Mesothelial cell of epicardium (in vitro differentiated cells): ENCODE measurements around the gene DGKI. TPM values are rescaled to one million over a fixed set of nuclear protein-coding genes. Genes with fewer than 3 reads are reported as not detected.

Experiments used
- DNase-seq, 2 experiments: peaks; one replicate each; pipeline ENCODE4 v3.0.0; 2021; ENCODE audit warnings: low spot score in 2 of 2; ENCODE audit not compliant: unreplicated experiment in 2 of 2
- H3K27ac Mint-ChIP-seq: 2 replicates; pipeline ENCODE4 v1.8.0; 2021; ENCODE audit warnings: mixed read lengths
- H3K27me3 Mint-ChIP-seq: 2 replicates; pipeline ENCODE4 v1.8.0; 2021; ENCODE audit warnings: low read depth, mixed read lengths
- H3K36me3 Mint-ChIP-seq: 2 replicates; pipeline ENCODE4 v1.8.0; 2021; ENCODE audit warnings: mixed read lengths
- H3K4me1 Mint-ChIP-seq: 2 replicates; pipeline ENCODE4 v1.8.0; 2021; ENCODE audit warnings: mixed read lengths
- H3K4me3 Mint-ChIP-seq: 2 replicates; pipeline ENCODE4 v1.8.0; 2021; ENCODE audit warnings: mild to moderate bottlenecking, moderate library complexity, mixed read lengths
- H3K9me3 Mint-ChIP-seq: 2 replicates; pipeline ENCODE4 v1.8.0; 2021; ENCODE audit warnings: mixed read lengths
- CTCF ChIP-seq: fragments of 200-600 bp; sonication (generic); IDR thresholded peaks from one replicate; pipeline ENCODE4 v1.5.0; 2021; ENCODE audit warnings: antibody characterized with exemption; ENCODE audit not compliant: unreplicated experiment
- total RNA-seq: library from RNA; stranded (reverse); gene quantifications from 3 replicates; pipeline ENCODE4 v1.2.1, GENCODE V29; 2021

The DGKI gene
- total RNA-seq, 1 donor from 2014 or later: 2.0 TPM

- H3K27me3 Mint-ChIP-seq: no peaks in the 10 kb centered on the region
Measured at GRCh38 chr7:137804836-137805235, 41.9 kb downstream of the DGKI start.

GRCh38 chr7:137801491-137801890, 45.3 kb downstream of the DGKI start:
- no peak overlapping the region for H3K27ac Mint-ChIP-seq
- peaks cover 2% of the 10 kb centered on the region for H3K36me3 Mint-ChIP-seq
- H3K9me3 Mint-ChIP-seq: peaks cover 6% of the 10 kb centered on the region
- DNase-seq: no peak
- TF ChIP-seq CTCF: no peak
- no peaks in the 10 kb centered on the region for H3K27me3 Mint-ChIP-seq
- H3K4me3 Mint-ChIP-seq: no peak overlapping the region
- H3K4me1 Mint-ChIP-seq: no peaks in the 10 kb centered on the region

More at GRCh38 chr7:137804836-137805235, 41.9 kb downstream of the DGKI start:
- Mint-ChIP-seq H3K4me3 (no peak overlapping the region), H3K9me3 (peaks cover 3% of the 10 kb centered on the region), H3K27ac (no peak overlapping the region), H3K4me1 (no peaks in the 10 kb centered on the region), H3K36me3 (no peaks in the 10 kb centered on the region)
- TF ChIP-seq CTCF: no peak
- no peak for DNase-seq

- Mint-ChIP-seq H3K36me3 (peaks cover 3% of the 10 kb centered on the region), H3K4me1 (no peaks in the 10 kb centered on the region), H3K4me3 (no peak overlapping the region), H3K27me3 (no peaks in the 10 kb centered on the region), H3K9me3 (peaks cover 8% of the 10 kb centered on the region), H3K27ac (no peak overlapping the region)
- DNase-seq: no peak
- no peak for TF ChIP-seq CTCF
Measured at GRCh38 chr7:137801003-137801402, 45.8 kb downstream of the DGKI start.

- Mint-ChIP-seq H3K27ac (no peak overlapping the region), H3K4me3 (no peak overlapping the region), H3K27me3 (no peaks in the 10 kb centered on the region), H3K9me3 (peaks cover 15% of the 10 kb centered on the region), H3K36me3 (peaks cover 3% of the 10 kb centered on the region), H3K4me1 (no peaks in the 10 kb centered on the region)
- DNase-seq: no peak
- no peak for TF ChIP-seq CTCF
Measured at GRCh38 chr7:137798073-137798763, 48.6 kb downstream of the DGKI start.

- Mint-ChIP-seq H3K36me3 (peaks cover 3% of the 10 kb centered on the region), H3K4me3 (no peak overlapping the region), H3K27me3 (no peaks in the 10 kb centered on the region), H3K27ac (no peak overlapping the region), H3K4me1 (no peaks in the 10 kb centered on the region), H3K9me3 (peaks cover 12% of the 10 kb centered on the region)
- no peak for TF ChIP-seq CTCF
- DNase-seq: no peak
Measured at GRCh38 chr7:137795211-137795610, 51.6 kb downstream of the DGKI start.
